Suprapubic skin (tissue), 4 donors: ENCODE results near the gene DEFB110. TPM values are rescaled to one million over a fixed set of nuclear protein-coding genes. Genes with fewer than 3 reads are reported as not detected.

Experiments used
- DNase-seq, 2 donors: peaks; one replicate each; pipeline ENCODE4 v3.0.0-alpha.2; 2019; ENCODE audit warnings: low spot score in 2 of 2
- H3K27ac ChIP-seq: fragments of 200-600 bp; sonication (generic); one replicate; pipeline ENCODE4 v1.5.1; 2019
- H3K27me3 ChIP-seq: fragments of 200-600 bp; sonication (generic); one replicate; pipeline ENCODE4 v1.5.1; 2019
- H3K36me3 ChIP-seq: fragments of 200-600 bp; sonication (generic); one replicate; pipeline ENCODE4 v1.5.1; 2019
- H3K4me1 ChIP-seq: fragments of 200-600 bp; sonication (generic); one replicate; pipeline ENCODE4 v1.5.1; 2019
- H3K4me3 ChIP-seq: fragments of 200-600 bp; sonication (generic); one replicate; pipeline ENCODE4 v1.5.1; 2019; ENCODE audit warnings: mild to moderate bottlenecking
- H3K9me3 ChIP-seq: fragments of 200-600 bp; sonication (generic); one replicate; pipeline ENCODE4 v1.5.1; 2019
- CTCF ChIP-seq, 2 donors: fragments of 200-600 bp in 1 of 2; fragments of 450-650 bp in 1 of 2; sonication (generic) in 1 of 2; IDR thresholded peaks; one replicate each; pipeline ENCODE4 v1.5.1; 2016 to 2019; ENCODE audit warnings: antibody characterized with exemption in 2 of 2, mild to moderate bottlenecking in 1 of 2, moderate library complexity in 1 of 2
- EP300 ChIP-seq: sonication (generic); formaldehyde crosslinking; IDR thresholded peaks from one replicate; pipeline ENCODE4 v1.6.1; 2017; ENCODE audit warnings: antibody characterized with exemption
- POLR2A ChIP-seq, 2 donors: fragments of 450-650 bp; IDR thresholded peaks; one replicate each; pipeline ENCODE4 v1.6.1; 2017; ENCODE audit warnings: antibody characterized with exemption in 2 of 2, mild to moderate bottlenecking in 2 of 2, moderate library complexity in 2 of 2
- POLR2AphosphoS5 ChIP-seq, 3 donors: sonication (generic); formaldehyde crosslinking; IDR thresholded peaks; one replicate each; pipeline ENCODE4 v1.6.1; 2017; ENCODE audit warnings: antibody characterized with exemption in 3 of 3
- WGBS: methylation state at CpG from one replicate; pipeline ENCODE4 v1.1.5; 2018; 5-methylcytosine and 5-hydroxymethylcytosine counted together
- total RNA-seq, 4 donors: library from RNA; depleted of rRNA; stranded (reverse); fragments of >200 nt; gene quantifications; one replicate each; pipeline ENCODE4 v1.1.0, GENCODE V29; 2016

Gene DEFB110
- not detected for total RNA-seq

GRCh38 chr6:50021894-50022293 lies at the start of gene DEFB110:
Gene DEFB110, minus strand, starts transcription at chr6:50021994. Its CDS starts 59 bp downstream, at chr6:50021935.
- Histone ChIP-seq H3K4me3 (no peak within 1 kb of the TSS), H3K9me3 (no peaks in the 10 kb centered on the region), H3K4me1 (no peaks in the 10 kb centered on the region), H3K36me3 (no peaks in the 10 kb centered on the region), H3K27ac (no peak within 1 kb of the TSS), H3K27me3 (no peaks in the 10 kb centered on the region)
- no peak for DNase-seq
- TF ChIP-seq POLR2A (IDR thresholded peaks at IDR 0.05) (no peak), EP300 (no peak), POLR2AphosphoS5 (IDR thresholded peaks at IDR 0.05) (no peak), CTCF (IDR thresholded peaks at IDR 0.05) (no peak)

GRCh38 chr6:50070101-50070500 lies 48.3 kb upstream of the DEFB110 start:
- H3K27me3 ChIP-seq: no peaks in the 10 kb centered on the region
- TF ChIP-seq POLR2AphosphoS5 (IDR thresholded peaks at IDR 0.05) (no peak), EP300 (no peak), CTCF (IDR thresholded peaks at IDR 0.05) (no peak), POLR2A (IDR thresholded peaks at IDR 0.05) (no peak)
- H3K36me3 ChIP-seq: no peaks in the 10 kb centered on the region
- H3K4me3 ChIP-seq: no peak overlapping the region
- 80% methylated on average over 2 of the region's 2 CpGs for WGBS
- DNase-seq: no peak
- H3K9me3 ChIP-seq: no peaks in the 10 kb centered on the region
- no peak overlapping the region for H3K27ac ChIP-seq
- no peaks in the 10 kb centered on the region for H3K4me1 ChIP-seq

- H3K4me3 ChIP-seq: no peak overlapping the region
- H3K27me3 ChIP-seq: no peaks in the 10 kb centered on the region
- no peak for TF ChIP-seq CTCF (IDR thresholded peaks at IDR 0.05)
- H3K9me3 ChIP-seq: no peaks in the 10 kb centered on the region
- 17% methylated on average over 2 of the region's 2 CpGs for WGBS
- no peak overlapping the region for H3K27ac ChIP-seq
- no peak for DNase-seq
- no peaks in the 10 kb centered on the region for H3K36me3 ChIP-seq
- H3K4me1 ChIP-seq: no peaks in the 10 kb centered on the region
Observed at GRCh38 chr6:50062051-50062450, 40.3 kb upstream of the DEFB110 start.

- Histone ChIP-seq H3K27ac (no peak overlapping the region), H3K4me3 (no peak overlapping the region), H3K4me1 (no peaks in the 10 kb centered on the region), H3K27me3 (no peaks in the 10 kb centered on the region), H3K9me3 (no peaks in the 10 kb centered on the region), H3K36me3 (no peaks in the 10 kb centered on the region)
- TF ChIP-seq EP300 (no peak), POLR2A (IDR thresholded peaks at IDR 0.05) (no peak), CTCF (IDR thresholded peaks at IDR 0.05) (no peak), POLR2AphosphoS5 (IDR thresholded peaks at IDR 0.05) (no peak)
- WGBS: 92% methylated on average over 1 of the region's 1 CpG
- DNase-seq: no peak
Observed at GRCh38 chr6:50056242-50056641, 34.4 kb upstream of the DEFB110 start.

GRCh38 chr6:50049829-50050228 lies 28.0 kb upstream of the DEFB110 start, which contains the start of gene DEFB112:
Gene DEFB112, minus strand, starts transcription at chr6:50049929. Its CDS starts 60 bp downstream, at chr6:50049869.
- H3K4me1 ChIP-seq: no peaks in the 10 kb centered on the region
- DNase-seq: no peak
- TF ChIP-seq EP300 (no peak), CTCF (IDR thresholded peaks at IDR 0.05) (no peak), POLR2A (IDR thresholded peaks at IDR 0.05) (no peak), POLR2AphosphoS5 (IDR thresholded peaks at IDR 0.05) (no peak)
- no peaks in the 10 kb centered on the region for H3K36me3 ChIP-seq
- no peak within 1 kb of the TSS for H3K4me3 ChIP-seq
- 77% methylated on average over 1 of the region's 1 CpG for WGBS
- H3K27ac ChIP-seq: no peak within 1 kb of the TSS
- no peaks in the 10 kb centered on the region for H3K9me3 ChIP-seq
- no peaks in the 10 kb centered on the region for H3K27me3 ChIP-seq
